Hepatocyte (in vitro differentiated cells): Measurements from ENCODE around the gene MSI1. TPM values are rescaled to one million over a fixed set of nuclear protein-coding genes. Genes with fewer than 3 reads are reported as not detected.

Experiments
- DNase-seq: peaks from one replicate; pipeline ENCODE4 v3.0.0-alpha.2; 2016; ENCODE audit warnings: low spot score
- H2AFZ ChIP-seq: fragments of 200-600 bp; sonication (generic); 2 replicates; pipeline ENCODE4 v1.6.0; 2016; ENCODE audit warnings: antibody characterized with exemption, mild to moderate bottlenecking
- H3K27ac ChIP-seq: fragments of 200-600 bp; sonication (generic); 2 replicates; pipeline ENCODE4 v1.5.1; 2016; ENCODE audit warnings: mild to moderate bottlenecking
- H3K27me3 ChIP-seq: fragments of 200-600 bp; sonication (generic); 2 replicates; pipeline ENCODE4 v1.6.1; 2016
- H3K36me3 ChIP-seq: fragments of 200-600 bp; sonication (generic); replicated peaks from 2 replicates; pipeline ENCODE4 v1.5.1; 2016; ENCODE audit warnings: low read depth; ENCODE audit not compliant: insufficient read depth
- H3K4me1 ChIP-seq: fragments of 200-600 bp; sonication (generic); 2 replicates; pipeline ENCODE4 v1.5.1; 2016; ENCODE audit warnings: mild to moderate bottlenecking, moderate library complexity; ENCODE audit not compliant: insufficient read depth
- H3K4me2 ChIP-seq: fragments of 200-600 bp; sonication (generic); 2 replicates; pipeline ENCODE4 v1.6.0; 2016
- H3K4me3 ChIP-seq: fragments of 200-600 bp; sonication (generic); 2 replicates; pipeline ENCODE4 v1.5.1; 2016; ENCODE audit warnings: mild to moderate bottlenecking
- H3K79me2 ChIP-seq: fragments of 200-600 bp; sonication (generic); 2 replicates; pipeline ENCODE4 v1.6.0; 2017; ENCODE audit warnings: mild to moderate bottlenecking
- H3K9me2 ChIP-seq: fragments of 200-600 bp; sonication (generic); replicated peaks from 2 replicates; pipeline ENCODE4 v1.6.0; 2017; ENCODE audit warnings: mild to moderate bottlenecking; ENCODE audit not compliant: insufficient read depth
- H3K9me3 ChIP-seq: fragments of 200-600 bp; sonication (generic); 2 replicates; pipeline ENCODE4 v1.5.1; 2016; ENCODE audit warnings: low read depth, mild to moderate bottlenecking
- H4K20me1 ChIP-seq: fragments of 200-600 bp; sonication (generic); 2 replicates; pipeline ENCODE4 v1.6.0; 2016; ENCODE audit warnings: mild to moderate bottlenecking; ENCODE audit not compliant: insufficient read depth, poor library complexity, severe bottlenecking
- EZH2 ChIP-seq: fragments of 200-600 bp; sonication (generic); IDR thresholded peaks from 2 replicates; pipeline ENCODE4 v1.6.1; 2016; ENCODE audit warnings: antibody characterized with exemption, mild to moderate bottlenecking, borderline replicate concordance
- EZH2phosphoT487 ChIP-seq: fragments of 200-600 bp; sonication (generic); IDR thresholded peaks from one replicate; pipeline ENCODE4 v1.6.1; 2018; ENCODE audit warnings: antibody characterized with exemption, mild to moderate bottlenecking, low read depth, moderate library complexity; ENCODE audit not compliant: unreplicated experiment, severe bottlenecking
- WGBS: methylation state at CpG from one replicate; pipeline ENCODE4 v1.1.6; 2016; ENCODE audit warnings: low lambda C conversion rate; ENCODE audit errors: missing lambda C conversion rate; 5-methylcytosine and 5-hydroxymethylcytosine counted together
- polyA plus RNA-seq: library from polyadenylated mRNA; unstranded; fragments of >200 nt; fragmentation: Nextera tagmentation; extraction: Ambion mirVana; gene quantifications from 2 replicates; pipeline ENCODE4 v1.2.1, GENCODE V29; 2016
- total RNA-seq: library from RNA; depleted of rRNA; stranded (reverse); fragments of >200 nt; gene quantifications from 2 replicates; pipeline ENCODE4 v1.2.3, GENCODE V29; 2014
- TF ChIP-seq, protein P1 (sequence below): fragments of 200-600 bp; sonication (generic); IDR thresholded peaks from 2 replicates; pipeline ENCODE4 v1.5.1; 2016; ENCODE audit warnings: antibody characterized with exemption, mild to moderate bottlenecking; ENCODE audit not compliant: poor library complexity

The MSI1 gene
- total and polyA plus RNA-seq, 2 experiments from 2014 or later, result 2.2 to 5.6 TPM

DNA sequence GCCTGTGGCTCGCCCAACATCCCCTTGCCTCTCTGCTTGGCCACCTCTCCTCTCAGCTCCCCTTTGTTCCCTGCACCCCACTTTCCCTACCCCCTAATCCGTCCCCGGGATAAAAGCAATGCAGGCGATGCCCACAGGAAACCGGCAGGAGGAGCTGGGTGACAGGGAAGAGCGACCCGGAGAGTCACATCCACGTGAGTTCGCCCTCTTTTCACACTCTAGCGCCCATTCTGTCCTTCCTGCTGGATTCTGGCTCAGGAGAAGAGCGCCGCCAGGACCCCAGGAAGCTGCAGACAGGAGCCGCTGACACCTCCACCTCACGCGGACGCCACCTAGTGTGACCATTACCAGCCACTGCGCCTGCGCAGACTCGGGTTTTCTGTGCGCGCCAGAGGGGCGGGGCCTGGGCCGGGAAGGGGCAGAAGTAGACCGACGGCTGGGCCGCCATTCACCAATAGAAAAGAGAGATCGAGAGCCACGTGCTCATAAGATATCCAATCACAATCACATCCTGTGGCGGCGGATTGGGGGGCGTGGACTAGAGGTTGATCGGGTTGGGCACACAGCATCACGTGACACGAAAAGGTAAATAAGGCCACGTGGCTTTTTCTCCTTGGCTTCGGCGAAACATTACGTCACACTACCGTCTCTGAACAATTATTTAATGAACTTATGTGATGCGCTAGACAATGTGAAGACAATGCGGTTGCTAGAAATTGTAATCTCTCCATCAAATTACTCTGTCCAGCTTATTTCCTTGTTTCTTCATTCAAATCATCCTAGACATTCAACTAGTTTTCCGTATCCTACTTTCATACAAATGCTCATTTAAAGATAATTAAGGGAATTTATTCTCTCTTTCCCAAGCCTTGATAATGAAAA, 51.5 kb downstream of the MSI1 start:
- H3K9me2 ChIP-seq, result no peaks in the 10 kb centered on the region
- H3K4me2 ChIP-seq, result peak overlapping the region; percentile 70
- H3K36me3 ChIP-seq, result no peaks in the 10 kb centered on the region
- H3K4me3 ChIP-seq, result peak overlapping the region; percentile 9
- WGBS, result 5% methylated on average over 40 of the region's 42 CpGs
- no peaks in the 10 kb centered on the region for H3K79me2 ChIP-seq
- peak; percentile 100 for DNase-seq
- H3K27ac ChIP-seq, result peak overlapping the region; percentile 71
- no peaks in the 10 kb centered on the region for H4K20me1 ChIP-seq
- TF ChIP-seq EZH2, result no peak
- TF ChIP-seq EZH2phosphoT487, result no peak
- TF ChIP-seq, protein P1, sequence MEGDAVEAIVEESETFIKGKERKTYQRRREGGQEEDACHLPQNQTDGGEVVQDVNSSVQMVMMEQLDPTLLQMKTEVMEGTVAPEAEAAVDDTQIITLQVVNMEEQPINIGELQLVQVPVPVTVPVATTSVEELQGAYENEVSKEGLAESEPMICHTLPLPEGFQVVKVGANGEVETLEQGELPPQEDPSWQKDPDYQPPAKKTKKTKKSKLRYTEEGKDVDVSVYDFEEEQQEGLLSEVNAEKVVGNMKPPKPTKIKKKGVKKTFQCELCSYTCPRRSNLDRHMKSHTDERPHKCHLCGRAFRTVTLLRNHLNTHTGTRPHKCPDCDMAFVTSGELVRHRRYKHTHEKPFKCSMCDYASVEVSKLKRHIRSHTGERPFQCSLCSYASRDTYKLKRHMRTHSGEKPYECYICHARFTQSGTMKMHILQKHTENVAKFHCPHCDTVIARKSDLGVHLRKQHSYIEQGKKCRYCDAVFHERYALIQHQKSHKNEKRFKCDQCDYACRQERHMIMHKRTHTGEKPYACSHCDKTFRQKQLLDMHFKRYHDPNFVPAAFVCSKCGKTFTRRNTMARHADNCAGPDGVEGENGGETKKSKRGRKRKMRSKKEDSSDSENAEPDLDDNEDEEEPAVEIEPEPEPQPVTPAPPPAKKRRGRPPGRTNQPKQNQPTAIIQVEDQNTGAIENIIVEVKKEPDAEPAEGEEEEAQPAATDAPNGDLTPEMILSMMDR, result peak; percentile 60
- peak overlapping the region; percentile 26 for H2AFZ ChIP-seq
- no peaks in the 10 kb centered on the region for H3K27me3 ChIP-seq
- H3K4me1 ChIP-seq, result peaks cover 10% of the 10 kb centered on the region
- H3K9me3 ChIP-seq, result no peaks in the 10 kb centered on the region

GRCh38 chr12:120316798-120317223, 52.2 kb downstream of the MSI1 start:
- no peaks in the 10 kb centered on the region for H3K9me3 ChIP-seq
- no peaks in the 10 kb centered on the region for H3K79me2 ChIP-seq
- no peaks in the 10 kb centered on the region for H3K36me3 ChIP-seq
- TF ChIP-seq EZH2, result no peak
- TF ChIP-seq EZH2phosphoT487, result no peak
- TF ChIP-seq, protein P1, result no peak
- 60% methylated on average over 9 of the region's 9 CpGs for whole genome bisulfite sequencing
- H2AFZ ChIP-seq, result peak overlapping the region; percentile 26
- H3K27ac ChIP-seq, result peak overlapping the region; percentile 71
- H3K27me3 ChIP-seq, result no peaks in the 10 kb centered on the region
- H3K4me1 ChIP-seq, result peaks cover 4% of the 10 kb centered on the region
- peak overlapping the region; percentile 9 for H3K4me3 ChIP-seq
- H3K9me2 ChIP-seq, result no peaks in the 10 kb centered on the region
- DNase-seq, result no peak
- H4K20me1 ChIP-seq, result no peaks in the 10 kb centered on the region
- H3K4me2 ChIP-seq, result peak overlapping the region; percentile 70

- H3K4me1 ChIP-seq, result peaks cover 4% of the 10 kb centered on the region
- no peak overlapping the region for H3K4me3 ChIP-seq
- H4K20me1 ChIP-seq, result no peaks in the 10 kb centered on the region
- DNase-seq, result no peak
- no peak overlapping the region for H3K27ac ChIP-seq
- H3K79me2 ChIP-seq, result no peaks in the 10 kb centered on the region
- TF ChIP-seq, protein P1, result peak; percentile 13
- no peak for TF ChIP-seq EZH2phosphoT487
- TF ChIP-seq EZH2, result no peak
- no peak overlapping the region for H2AFZ ChIP-seq
- no peaks in the 10 kb centered on the region for H3K9me2 ChIP-seq
- no peaks in the 10 kb centered on the region for H3K36me3 ChIP-seq
- H3K27me3 ChIP-seq, result no peaks in the 10 kb centered on the region
- 56% methylated on average over 5 of the region's 5 CpGs for WGBS
- H3K4me2 ChIP-seq, result no peak overlapping the region
- H3K9me3 ChIP-seq, result no peaks in the 10 kb centered on the region
These were observed 54.7 kb downstream of the MSI1 start for GRCh38 chr12:120314220-120314619.
